K562 (cell line): ENCODE results near the gene MYG1. TPM values are rescaled to one million over a fixed set of nuclear protein-coding genes. Genes with fewer than 3 reads are reported as not detected.

Experiments used
- ARID1B ChIP-seq: fragments of 450-650 bp; IDR thresholded peaks from 2 replicates; pipeline ENCODE4 v1.6.1; 2016; ENCODE audit warnings: antibody characterized with exemption, mild to moderate bottlenecking, inconsistent platforms
- ZNF696 ChIP-seq: fragments of 250-450 bp; sonication (Bioruptor Pico); conservative IDR thresholded peaks from 2 replicates; pipeline ENCODE4 v1.4.0; 2020; ENCODE audit warnings: mild to moderate bottlenecking, moderate library complexity
- polyA plus RNA-seq, 8 experiments: library from polyadenylated mRNA; depleted of rRNA in 4 of 8; stranded (reverse) in 5 of 8; unstranded in 3 of 8; fragments of >200 nt; fragmentation: Nextera tagmentation in 2 of 8; fragmentation: Illumina TruSeq in 1 of 8; extraction: Ambion mirVana in 2 of 8; extraction: Trizol in 1 of 8; gene quantifications; 2 replicates each; pipeline versions ENCODE4 v1.2.1 to v1.2.3, GENCODE V29; 2011 to 2014; ENCODE audit warnings: inconsistent platforms in 1 of 8, missing spikeins in 1 of 8
- total RNA-seq, 7 experiments: library from RNA; depleted of rRNA in 6 of 7; stranded (reverse); fragments of >200 nt in 6 of 7; fragmentation: Illumina TruSeq in 2 of 7; extraction: Trizol in 2 of 7; gene quantifications; 2 replicates each; pipeline versions ENCODE4 v1.2.1 to v1.2.3, GENCODE V29; 2011 to 2021; ENCODE audit warnings: low replicate concordance in 1 of 7
- TF ChIP-seq, protein P1 (sequence below): fragments of 200-600 bp; sonication (generic); IDR thresholded peaks from one replicate; pipeline ENCODE4 v1.6.1; 2012; ENCODE audit warnings: mild to moderate bottlenecking, low read depth, low read length, inconsistent platforms
- TF ChIP-seq, protein P2 (sequence below): IDR thresholded peaks from 3 replicates; pipeline ENCODE4 v1.6.1; 2011; ENCODE audit warnings: borderline replicate concordance, mild to moderate bottlenecking; ENCODE audit not compliant: insufficient read length, insufficient read depth
- TF ChIP-seq, protein P3 (sequence below): fragments of 450-650 bp; conservative IDR thresholded peaks from 2 replicates; pipeline ENCODE4 v1.6.1; 2016; ENCODE audit warnings: missing genetic modification characterization, low read depth, mild to moderate bottlenecking, control low read depth, missing compliant biosample characterization

MYG1 gene
- total and polyA plus RNA-seq, 9 of the 15 experiments (the other 6 are each of a cell fraction or from before 2014, with no cell fraction given) = 0.45 to 5.6 (median 2.1) TPM

DNA sequence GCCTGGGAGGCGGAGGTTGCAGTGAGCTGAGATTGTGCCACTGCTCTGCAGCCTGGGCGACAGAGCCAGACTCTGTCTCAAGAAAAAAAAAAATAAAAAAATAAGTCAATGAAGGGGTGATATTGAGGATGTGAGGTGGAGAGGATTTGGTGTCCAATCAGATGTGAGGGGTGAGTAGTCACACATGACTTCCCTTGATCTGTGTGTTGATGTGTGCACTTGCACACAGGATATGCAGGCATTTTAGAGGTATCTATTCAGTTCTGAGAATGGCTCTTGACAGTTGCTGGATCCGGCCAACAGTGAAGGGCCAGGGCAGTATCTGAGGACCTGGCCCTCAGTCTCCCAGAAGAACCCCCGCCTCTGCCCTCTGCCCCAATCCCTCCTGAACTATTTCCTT lies 44.5 kb downstream of the MYG1 start (continued):
- TF ChIP-seq, protein P1, sequence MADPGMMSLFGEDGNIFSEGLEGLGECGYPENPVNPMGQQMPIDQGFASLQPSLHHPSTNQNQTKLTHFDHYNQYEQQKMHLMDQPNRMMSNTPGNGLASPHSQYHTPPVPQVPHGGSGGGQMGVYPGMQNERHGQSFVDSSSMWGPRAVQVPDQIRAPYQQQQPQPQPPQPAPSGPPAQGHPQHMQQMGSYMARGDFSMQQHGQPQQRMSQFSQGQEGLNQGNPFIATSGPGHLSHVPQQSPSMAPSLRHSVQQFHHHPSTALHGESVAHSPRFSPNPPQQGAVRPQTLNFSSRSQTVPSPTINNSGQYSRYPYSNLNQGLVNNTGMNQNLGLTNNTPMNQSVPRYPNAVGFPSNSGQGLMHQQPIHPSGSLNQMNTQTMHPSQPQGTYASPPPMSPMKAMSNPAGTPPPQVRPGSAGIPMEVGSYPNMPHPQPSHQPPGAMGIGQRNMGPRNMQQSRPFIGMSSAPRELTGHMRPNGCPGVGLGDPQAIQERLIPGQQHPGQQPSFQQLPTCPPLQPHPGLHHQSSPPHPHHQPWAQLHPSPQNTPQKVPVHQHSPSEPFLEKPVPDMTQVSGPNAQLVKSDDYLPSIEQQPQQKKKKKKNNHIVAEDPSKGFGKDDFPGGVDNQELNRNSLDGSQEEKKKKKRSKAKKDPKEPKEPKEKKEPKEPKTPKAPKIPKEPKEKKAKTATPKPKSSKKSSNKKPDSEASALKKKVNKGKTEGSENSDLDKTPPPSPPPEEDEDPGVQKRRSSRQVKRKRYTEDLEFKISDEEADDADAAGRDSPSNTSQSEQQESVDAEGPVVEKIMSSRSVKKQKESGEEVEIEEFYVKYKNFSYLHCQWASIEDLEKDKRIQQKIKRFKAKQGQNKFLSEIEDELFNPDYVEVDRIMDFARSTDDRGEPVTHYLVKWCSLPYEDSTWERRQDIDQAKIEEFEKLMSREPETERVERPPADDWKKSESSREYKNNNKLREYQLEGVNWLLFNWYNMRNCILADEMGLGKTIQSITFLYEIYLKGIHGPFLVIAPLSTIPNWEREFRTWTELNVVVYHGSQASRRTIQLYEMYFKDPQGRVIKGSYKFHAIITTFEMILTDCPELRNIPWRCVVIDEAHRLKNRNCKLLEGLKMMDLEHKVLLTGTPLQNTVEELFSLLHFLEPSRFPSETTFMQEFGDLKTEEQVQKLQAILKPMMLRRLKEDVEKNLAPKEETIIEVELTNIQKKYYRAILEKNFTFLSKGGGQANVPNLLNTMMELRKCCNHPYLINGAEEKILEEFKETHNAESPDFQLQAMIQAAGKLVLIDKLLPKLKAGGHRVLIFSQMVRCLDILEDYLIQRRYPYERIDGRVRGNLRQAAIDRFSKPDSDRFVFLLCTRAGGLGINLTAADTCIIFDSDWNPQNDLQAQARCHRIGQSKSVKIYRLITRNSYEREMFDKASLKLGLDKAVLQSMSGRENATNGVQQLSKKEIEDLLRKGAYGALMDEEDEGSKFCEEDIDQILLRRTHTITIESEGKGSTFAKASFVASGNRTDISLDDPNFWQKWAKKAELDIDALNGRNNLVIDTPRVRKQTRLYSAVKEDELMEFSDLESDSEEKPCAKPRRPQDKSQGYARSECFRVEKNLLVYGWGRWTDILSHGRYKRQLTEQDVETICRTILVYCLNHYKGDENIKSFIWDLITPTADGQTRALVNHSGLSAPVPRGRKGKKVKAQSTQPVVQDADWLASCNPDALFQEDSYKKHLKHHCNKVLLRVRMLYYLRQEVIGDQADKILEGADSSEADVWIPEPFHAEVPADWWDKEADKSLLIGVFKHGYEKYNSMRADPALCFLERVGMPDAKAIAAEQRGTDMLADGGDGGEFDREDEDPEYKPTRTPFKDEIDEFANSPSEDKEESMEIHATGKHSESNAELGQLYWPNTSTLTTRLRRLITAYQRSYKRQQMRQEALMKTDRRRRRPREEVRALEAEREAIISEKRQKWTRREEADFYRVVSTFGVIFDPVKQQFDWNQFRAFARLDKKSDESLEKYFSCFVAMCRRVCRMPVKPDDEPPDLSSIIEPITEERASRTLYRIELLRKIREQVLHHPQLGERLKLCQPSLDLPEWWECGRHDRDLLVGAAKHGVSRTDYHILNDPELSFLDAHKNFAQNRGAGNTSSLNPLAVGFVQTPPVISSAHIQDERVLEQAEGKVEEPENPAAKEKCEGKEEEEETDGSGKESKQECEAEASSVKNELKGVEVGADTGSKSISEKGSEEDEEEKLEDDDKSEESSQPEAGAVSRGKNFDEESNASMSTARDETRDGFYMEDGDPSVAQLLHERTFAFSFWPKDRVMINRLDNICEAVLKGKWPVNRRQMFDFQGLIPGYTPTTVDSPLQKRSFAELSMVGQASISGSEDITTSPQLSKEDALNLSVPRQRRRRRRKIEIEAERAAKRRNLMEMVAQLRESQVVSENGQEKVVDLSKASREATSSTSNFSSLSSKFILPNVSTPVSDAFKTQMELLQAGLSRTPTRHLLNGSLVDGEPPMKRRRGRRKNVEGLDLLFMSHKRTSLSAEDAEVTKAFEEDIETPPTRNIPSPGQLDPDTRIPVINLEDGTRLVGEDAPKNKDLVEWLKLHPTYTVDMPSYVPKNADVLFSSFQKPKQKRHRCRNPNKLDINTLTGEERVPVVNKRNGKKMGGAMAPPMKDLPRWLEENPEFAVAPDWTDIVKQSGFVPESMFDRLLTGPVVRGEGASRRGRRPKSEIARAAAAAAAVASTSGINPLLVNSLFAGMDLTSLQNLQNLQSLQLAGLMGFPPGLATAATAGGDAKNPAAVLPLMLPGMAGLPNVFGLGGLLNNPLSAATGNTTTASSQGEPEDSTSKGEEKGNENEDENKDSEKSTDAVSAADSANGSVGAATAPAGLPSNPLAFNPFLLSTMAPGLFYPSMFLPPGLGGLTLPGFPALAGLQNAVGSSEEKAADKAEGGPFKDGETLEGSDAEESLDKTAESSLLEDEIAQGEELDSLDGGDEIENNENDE = no peak
- TF ChIP-seq, protein P2, sequence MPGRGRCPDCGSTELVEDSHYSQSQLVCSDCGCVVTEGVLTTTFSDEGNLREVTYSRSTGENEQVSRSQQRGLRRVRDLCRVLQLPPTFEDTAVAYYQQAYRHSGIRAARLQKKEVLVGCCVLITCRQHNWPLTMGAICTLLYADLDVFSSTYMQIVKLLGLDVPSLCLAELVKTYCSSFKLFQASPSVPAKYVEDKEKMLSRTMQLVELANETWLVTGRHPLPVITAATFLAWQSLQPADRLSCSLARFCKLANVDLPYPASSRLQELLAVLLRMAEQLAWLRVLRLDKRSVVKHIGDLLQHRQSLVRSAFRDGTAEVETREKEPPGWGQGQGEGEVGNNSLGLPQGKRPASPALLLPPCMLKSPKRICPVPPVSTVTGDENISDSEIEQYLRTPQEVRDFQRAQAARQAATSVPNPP = no peak
- TF ChIP-seq ARID1B = no peak
- TF ChIP-seq, protein P3, sequence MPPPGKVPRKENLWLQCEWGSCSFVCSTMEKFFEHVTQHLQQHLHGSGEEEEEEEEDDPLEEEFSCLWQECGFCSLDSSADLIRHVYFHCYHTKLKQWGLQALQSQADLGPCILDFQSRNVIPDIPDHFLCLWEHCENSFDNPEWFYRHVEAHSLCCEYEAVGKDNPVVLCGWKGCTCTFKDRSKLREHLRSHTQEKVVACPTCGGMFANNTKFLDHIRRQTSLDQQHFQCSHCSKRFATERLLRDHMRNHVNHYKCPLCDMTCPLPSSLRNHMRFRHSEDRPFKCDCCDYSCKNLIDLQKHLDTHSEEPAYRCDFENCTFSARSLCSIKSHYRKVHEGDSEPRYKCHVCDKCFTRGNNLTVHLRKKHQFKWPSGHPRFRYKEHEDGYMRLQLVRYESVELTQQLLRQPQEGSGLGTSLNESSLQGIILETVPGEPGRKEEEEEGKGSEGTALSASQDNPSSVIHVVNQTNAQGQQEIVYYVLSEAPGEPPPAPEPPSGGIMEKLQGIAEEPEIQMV (tag) = no peak
- TF ChIP-seq ZNF696 (CRISPR knock-in tag) = no peak
- TF ChIP-seq, all 486 proteins: peak for 0
